ENCODE data around the gene RPL32. TPM values are rescaled to one million over a fixed set of nuclear protein-coding genes. Genes with fewer than 3 reads are reported as not detected.

Gene RPL32
- total and polyA plus RNA-seq, 9 of the 15 experiments (the other 6 are each of a cell fraction or from before 2014, with no cell fraction given) = 2,738 to 6,200 (median 4,286) TPM

- no peaks in the 10 kb centered on the region for H3K36me3 ChIP-seq (ENCODE audit: control insufficient read depth, insufficient read depth, low read length)
- POLR2A ChIA-PET = interaction anchor here (0.6 to 2.4 kb wide), 14 partner anchors 10 to 749 kb away, joined by 3 to 10 read pairs (median 4); partner anchors contain the start of gene RPL32
- peak; percentile 89 for ATAC-seq
- 5% methylated on average over 45 of the region's 45 CpGs for WGBS (ENCODE audit: insufficient coverage, low coverage, missing lambda C conversion rate)
- CTCF ChIA-PET (ENCODE audit: low intra/inter-chr PET ratio) = interaction anchor here (0.6 to 3.1 kb wide), 5 partner anchors 23 to 415 kb away, joined by 3 to 42 read pairs (median 4); partner anchors contain the start of gene RPL32
- no peaks in the 10 kb centered on the region for H3K9me1 ChIP-seq (ENCODE audit: control insufficient read depth, insufficient read depth, low read length)
- DNase-seq (ENCODE audit: extremely low read depth in 1 of 4, low spot score in 3 of 4) = peak; percentile 85 to 97 (median 86)
- BruUV-seq (replicated peaks) = no TSS peak
- peak overlapping the region; percentile 79 to 88 for H3K9ac ChIP-seq (ENCODE audit: insufficient read depth in 1 of 2, low read depth in 2 of 2, low read length in 2 of 2)
- H3K4me3 ChIP-seq = peak overlapping the region; percentile 47
- in situ Hi-C loops (cut with MboI) (no loop called here), intact Hi-C loops (cut with micrococcal nuclease) (loop anchor here (1.0 kb wide), 3 partner anchors 10 to 116 kb away; no protein-coding TSS in a partner anchor)
- H3K27ac ChIP-seq (ENCODE audit: extremely low read depth, low read depth, low read length) = peak overlapping the region; percentile 79
- no peaks in the 10 kb centered on the region for H3K79me2 ChIP-seq (ENCODE audit: control insufficient read depth, insufficient read depth, low read length)
- H3K9me3 ChIP-seq (replicated peaks; ENCODE audit: control insufficient read depth, insufficient read depth, low read depth, low read length) = peaks cover 10% of the 10 kb centered on the region
- H4K20me1 ChIP-seq (replicated peaks; ENCODE audit: control insufficient read depth, insufficient read depth, low read length) = no peaks in the 10 kb centered on the region
- H2AFZ ChIP-seq (ENCODE audit: low read depth, low read length) = peak overlapping the region; percentile 97
- no peaks in the 10 kb centered on the region for H3K27me3 ChIP-seq (ENCODE audit: control insufficient read depth in 2 of 2, insufficient read depth in 2 of 2, low read length in 2 of 2)
- peak overlapping the region; percentile 94 for H3K4me2 ChIP-seq (ENCODE audit: insufficient read depth, low read length)
- peak; percentile 95 for FAIRE-seq
- peaks cover 8 to 22% of the 10 kb centered on the region in 2 experiments for H3K4me1 ChIP-seq (replicated peaks in 1 of 2; ENCODE audit: control insufficient read depth in 2 of 2, insufficient read depth in 2 of 2, low read length in 2 of 2)
- TF ChIP-seq ZHX1 (conservative IDR thresholded peaks at IDR 0.05; ENCODE audit: low read length) (0 out of 2 replicates have a peak, but pooled peaks have one; percentile 72), SRF (CRISPR knock-in tag; IDR thresholded peaks at IDR 0.05) (peak; percentile 31 to 72; a peak in 2 of 4 replicates), MYBL2 (IDR thresholded peaks at IDR 0.05; ENCODE audit: low read depth) (no peak), MYBL2 (CRISPR knock-in tag; IDR thresholded peaks at IDR 0.05; ENCODE audit: borderline replicate concordance) (no peak), ZC3H4 (CRISPR knock-in tag; IDR thresholded peaks at IDR 0.05; ENCODE audit: borderline replicate concordance) (0 out of 2 replicates have a peak, but pooled peaks have one; percentile 72), FOXJ3 (CRISPR knock-in tag; IDR thresholded peaks at IDR 0.05) (no peak), POLR2AphosphoS5 (IDR thresholded peaks at IDR 0.05; ENCODE audit: control insufficient read depth, insufficient read depth, low read depth, low read length) (0 out of 2 replicates have a peak, but pooled peaks have one; percentile 23), HDAC8 (tag; IDR thresholded peaks at IDR 0.05) (0 out of 2 replicates have a peak, but pooled peaks have one; percentile 26), TCF7 (IDR thresholded peaks at IDR 0.05; ENCODE audit: borderline replicate concordance) (0 out of 2 replicates have a peak, but pooled peaks have one; percentile 31), ZNF165 (CRISPR knock-in tag; IDR thresholded peaks at IDR 0.05; ENCODE audit: borderline replicate concordance) (0 out of 2 replicates have a peak, but pooled peaks have one; percentile 21), FOS (IDR thresholded peaks at IDR 0.05; ENCODE audit: extremely low read depth, insufficient read length) (peak; percentile 34), CBFB (CRISPR knock-in tag; IDR thresholded peaks at IDR 0.05) (peak; percentile 27; the same call in 1 of the 2 replicates), THRAP3 (IDR thresholded peaks at IDR 0.05; ENCODE audit: borderline replicate concordance) (no peak), TAF15 (IDR thresholded peaks at IDR 0.05; ENCODE audit: low read depth, low read length) (no peak), LEF1 (IDR thresholded peaks at IDR 0.05) (peak; percentile 85)
- TF ChIP-seq, protein P1, sequence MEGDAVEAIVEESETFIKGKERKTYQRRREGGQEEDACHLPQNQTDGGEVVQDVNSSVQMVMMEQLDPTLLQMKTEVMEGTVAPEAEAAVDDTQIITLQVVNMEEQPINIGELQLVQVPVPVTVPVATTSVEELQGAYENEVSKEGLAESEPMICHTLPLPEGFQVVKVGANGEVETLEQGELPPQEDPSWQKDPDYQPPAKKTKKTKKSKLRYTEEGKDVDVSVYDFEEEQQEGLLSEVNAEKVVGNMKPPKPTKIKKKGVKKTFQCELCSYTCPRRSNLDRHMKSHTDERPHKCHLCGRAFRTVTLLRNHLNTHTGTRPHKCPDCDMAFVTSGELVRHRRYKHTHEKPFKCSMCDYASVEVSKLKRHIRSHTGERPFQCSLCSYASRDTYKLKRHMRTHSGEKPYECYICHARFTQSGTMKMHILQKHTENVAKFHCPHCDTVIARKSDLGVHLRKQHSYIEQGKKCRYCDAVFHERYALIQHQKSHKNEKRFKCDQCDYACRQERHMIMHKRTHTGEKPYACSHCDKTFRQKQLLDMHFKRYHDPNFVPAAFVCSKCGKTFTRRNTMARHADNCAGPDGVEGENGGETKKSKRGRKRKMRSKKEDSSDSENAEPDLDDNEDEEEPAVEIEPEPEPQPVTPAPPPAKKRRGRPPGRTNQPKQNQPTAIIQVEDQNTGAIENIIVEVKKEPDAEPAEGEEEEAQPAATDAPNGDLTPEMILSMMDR (IDR thresholded peaks at IDR 0.05 in 2 of 3, conservative IDR thresholded peaks at IDR 0.05 in 1 of 3; ENCODE audit: insufficient read depth in 2 of 3, low read depth in 1 of 3, low read length in 3 of 3) = peak; percentile 92 to 98 (median 96)
Observed at GRCh38 chr3:12868039-12869034, 27.0 kb upstream of the RPL32 start.
